CD4-positive, alpha-beta T cell treated with Interleukin-6 for 4 hours (primary cell): Measurements from ENCODE around the gene CCT6A.
A peak's percentile ranks its signal among the peaks of the same experiment; 100 is the strongest.
"Not testable (repeated sequence)": the region's sequence is repeated elsewhere in the genome, so short reads cannot be mapped to it uniquely, and the experiment has no call there.

Experiments
- DNase-seq: peaks from one replicate; pipeline ENCODE4 v3.0.0-alpha.2; 2020; ENCODE audit warnings: mixed read lengths

The CCT6A gene, protein sequence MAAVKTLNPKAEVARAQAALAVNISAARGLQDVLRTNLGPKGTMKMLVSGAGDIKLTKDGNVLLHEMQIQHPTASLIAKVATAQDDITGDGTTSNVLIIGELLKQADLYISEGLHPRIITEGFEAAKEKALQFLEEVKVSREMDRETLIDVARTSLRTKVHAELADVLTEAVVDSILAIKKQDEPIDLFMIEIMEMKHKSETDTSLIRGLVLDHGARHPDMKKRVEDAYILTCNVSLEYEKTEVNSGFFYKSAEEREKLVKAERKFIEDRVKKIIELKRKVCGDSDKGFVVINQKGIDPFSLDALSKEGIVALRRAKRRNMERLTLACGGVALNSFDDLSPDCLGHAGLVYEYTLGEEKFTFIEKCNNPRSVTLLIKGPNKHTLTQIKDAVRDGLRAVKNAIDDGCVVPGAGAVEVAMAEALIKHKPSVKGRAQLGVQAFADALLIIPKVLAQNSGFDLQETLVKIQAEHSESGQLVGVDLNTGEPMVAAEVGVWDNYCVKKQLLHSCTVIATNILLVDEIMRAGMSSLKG

GRCh38 chr7:56051339-56052191, at the start of gene CCT6A, which contains the start of gene PSPH:
Gene CCT6A (plus strand): TSS chr7:56051765. CDS start chr7:56051849, 84 bp downstream.
Gene PSPH (minus strand): TSS chr7:56051444. CDS start chr7:56021212, 30,232 bp downstream.
- DNase-seq = peak; percentile 92

DNA sequence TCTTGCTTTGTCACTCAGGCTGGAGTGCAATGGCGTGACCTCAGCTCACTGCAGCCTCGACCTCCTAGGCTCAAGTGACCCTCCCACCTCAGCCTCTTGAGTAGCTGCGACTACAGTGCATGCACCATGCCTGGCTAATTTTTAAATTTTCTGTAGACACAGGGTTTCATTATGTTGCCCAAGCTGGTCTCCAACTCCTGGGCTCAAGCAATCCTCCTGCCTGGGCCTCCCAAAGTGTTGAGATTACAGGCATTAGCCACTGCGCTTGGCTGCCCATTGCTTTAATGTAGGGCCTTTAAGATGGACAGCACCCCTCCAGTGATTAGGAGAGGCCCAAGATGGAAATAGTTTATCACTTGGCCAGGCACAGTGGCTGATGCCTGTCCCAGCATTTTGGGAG, 47.8 kb upstream of the CCT6A start:
- no peak for DNase-seq

DNA sequence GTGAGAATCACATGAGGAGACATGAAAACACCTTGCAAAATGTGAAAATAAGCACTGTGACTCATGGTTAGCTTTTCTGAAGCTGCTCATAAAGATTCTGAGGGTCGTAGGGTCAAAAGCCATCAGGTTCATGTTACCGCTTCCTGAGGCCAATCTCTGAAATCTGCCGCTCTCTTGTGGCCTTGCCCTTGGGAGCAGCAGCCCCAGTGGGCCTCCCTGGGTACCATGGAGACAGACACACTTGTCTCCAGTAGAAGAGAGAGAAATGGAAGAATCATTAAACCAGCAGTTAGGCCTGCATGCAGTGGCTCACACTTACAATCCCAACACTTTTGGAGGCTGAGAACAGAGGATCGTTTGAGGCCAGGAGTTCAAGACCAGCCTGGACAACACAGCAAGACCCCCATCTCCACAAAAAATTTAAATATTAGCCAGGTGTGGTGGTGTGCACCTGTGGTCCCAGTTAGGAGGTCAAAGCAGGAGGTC, 44.4 kb upstream of the CCT6A start:
- no peak for DNase-seq

GRCh38 chr7:56007891-56008290, 43.7 kb upstream of the CCT6A start:
- DNase-seq = no peak

DNA sequence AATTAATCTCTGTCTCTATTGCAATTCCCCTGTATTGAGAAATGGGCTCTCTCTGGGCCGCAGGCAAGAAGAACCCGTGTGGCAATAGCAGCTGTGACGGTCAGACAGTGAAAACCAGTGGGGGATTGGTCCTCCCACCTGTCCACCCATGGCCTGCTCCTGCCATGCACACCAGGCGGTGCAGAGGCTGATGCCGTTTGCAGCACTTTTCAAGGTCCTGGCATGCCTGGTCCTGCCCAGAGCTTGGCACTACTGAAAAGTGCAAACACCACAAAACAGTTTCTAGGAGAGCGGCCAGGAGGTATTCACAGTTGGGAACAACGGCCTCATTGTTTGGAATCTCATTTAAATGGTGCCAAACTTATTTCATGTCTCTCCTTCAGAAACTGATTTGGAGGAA, 41.9 kb upstream of the CCT6A start:
- no peak for DNase-seq

DNA sequence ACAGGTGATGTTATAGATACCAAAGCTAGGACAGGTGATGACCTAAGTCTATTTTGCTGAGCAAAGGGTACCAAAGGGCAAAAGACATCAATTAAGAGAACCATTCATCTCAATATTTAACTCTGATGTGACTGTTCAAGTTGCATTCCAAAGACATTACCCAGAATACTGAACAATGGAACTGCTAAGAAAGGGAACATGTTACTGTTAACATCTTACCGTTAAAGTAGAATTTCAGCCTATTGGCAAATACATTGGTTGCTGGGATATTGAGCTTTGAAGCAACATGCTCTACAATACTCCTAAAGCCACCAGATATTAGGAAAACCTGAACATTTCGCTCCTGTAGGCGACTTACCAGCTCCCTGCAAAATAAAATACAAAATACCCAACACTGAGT, 34.5 kb upstream of the CCT6A start:
- DNase-seq = not testable (repeated sequence)

DNA sequence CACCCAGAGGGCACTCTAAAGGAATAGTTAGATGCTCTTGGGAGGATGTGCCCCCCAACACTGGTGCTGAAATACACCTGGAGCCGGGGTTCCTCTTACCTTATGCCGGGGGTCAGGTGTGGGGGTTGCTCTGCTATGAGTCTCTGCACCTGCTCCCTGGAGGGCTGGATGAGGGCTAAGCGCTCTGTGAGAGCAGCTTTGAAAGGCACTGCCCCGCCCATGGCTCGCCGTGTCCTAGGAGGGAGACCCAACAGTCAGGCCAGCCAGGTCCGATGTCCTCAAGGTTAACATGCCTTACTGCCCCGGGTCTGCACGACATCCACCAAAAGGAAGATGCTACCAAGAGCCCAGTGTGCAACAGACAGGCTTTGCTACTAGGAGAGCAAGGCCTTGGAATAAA, 32.1 kb upstream of the CCT6A start:
- DNase-seq = no peak

- no peak for DNase-seq
Measured at GRCh38 chr7:56023500-56023899, 28.1 kb upstream of the CCT6A start.

DNA sequence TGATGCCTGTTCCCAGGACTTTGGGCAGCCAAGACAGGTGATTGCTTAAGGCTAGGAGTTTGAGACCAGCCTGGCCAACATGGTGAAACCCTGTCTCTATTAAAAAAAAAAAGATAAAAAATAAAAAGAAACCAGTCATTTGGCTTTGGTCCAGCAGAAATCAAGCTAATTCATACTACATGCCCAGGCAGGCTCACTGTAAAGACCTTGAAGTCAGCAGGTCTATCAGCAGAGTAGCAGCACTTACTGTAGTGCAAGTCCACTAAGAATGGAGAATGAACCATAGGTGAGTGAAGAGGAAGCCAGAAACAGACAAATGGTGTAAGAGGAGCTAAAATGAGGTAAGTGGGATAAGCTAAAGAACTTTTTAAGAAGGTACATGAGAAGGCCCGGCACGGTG, 25.0 kb upstream of the CCT6A start:
- DNase-seq = no peak

DNA sequence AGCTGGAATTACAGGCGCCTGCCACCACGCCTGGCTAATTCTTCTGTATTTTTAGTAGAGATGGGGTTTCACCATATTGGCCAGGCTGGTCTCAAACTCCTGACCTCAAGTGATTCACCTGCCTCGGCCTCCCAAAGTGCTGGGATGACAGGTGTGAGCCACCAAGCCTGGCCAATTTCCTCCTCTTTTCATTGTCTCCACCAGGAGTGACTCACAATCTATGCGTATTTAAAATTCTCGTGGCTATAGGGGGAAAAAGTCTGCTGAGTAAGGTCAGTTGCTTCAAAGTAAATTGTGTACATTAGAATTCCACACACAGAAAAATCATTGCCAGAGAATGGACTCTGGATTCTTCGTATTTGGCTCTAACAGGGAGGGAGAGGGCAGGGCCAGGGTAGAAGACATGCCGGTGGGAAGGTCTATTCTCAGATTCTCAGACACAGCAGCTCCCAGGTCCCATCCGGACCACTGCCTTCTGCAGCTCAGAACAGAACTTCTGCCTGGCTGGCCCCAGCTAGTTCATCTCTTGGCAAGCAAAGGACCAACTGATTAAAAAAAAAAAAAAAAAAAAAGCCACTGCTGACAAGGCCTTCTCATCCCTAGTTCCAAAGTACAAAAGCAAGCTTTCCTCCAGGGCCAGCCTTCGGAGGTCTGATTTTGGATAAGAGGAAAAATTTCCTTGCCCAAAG, 22.5 kb upstream of the CCT6A start:
- DNase-seq = no peak

DNA sequence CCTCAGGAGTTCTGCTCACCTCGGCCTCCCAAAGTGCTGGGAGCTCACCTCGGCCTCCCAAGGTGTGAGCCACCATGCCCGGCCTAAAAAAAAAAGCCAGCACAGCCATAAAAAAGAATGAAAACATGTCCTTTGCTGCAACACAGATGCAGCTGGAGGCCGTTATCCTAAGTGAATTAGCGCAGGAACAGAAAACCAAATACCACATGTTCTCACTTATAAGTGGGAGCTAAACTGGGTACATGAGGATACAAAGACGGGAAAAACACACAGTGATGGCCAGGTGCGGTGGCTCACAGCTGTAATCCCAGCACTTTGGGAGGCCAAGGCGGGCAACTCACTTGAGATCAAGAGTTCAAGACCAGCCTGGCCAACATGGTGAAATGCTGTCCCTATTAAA, 21.2 kb upstream of the CCT6A start:
- no peak for DNase-seq

DNA sequence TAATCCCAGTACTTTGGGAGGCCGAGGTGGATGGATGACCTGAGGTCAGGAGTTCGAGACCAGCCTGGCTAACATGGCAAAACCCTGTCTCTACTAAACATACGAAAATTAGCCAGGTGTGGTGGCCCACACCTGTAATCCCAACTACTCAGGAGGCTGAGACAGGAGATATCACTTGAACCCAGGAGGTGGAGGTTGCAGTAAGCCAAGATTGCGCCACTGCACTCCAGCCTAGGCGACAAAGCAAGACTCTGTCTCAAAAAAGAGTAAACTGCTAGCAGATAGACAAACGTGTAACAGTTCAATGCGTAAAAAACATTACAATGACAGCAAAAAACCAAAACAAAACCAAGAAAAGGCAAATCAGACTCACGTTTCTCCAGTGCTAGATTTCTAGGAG, 20.0 kb upstream of the CCT6A start:
- DNase-seq = not testable (repeated sequence)

GRCh38 chr7:56032578-56032977, 19.0 kb upstream of the CCT6A start:
- not testable (repeated sequence) for DNase-seq

- peak; percentile 87 for DNase-seq
Measured at GRCh38 chr7:56033671-56034432, 17.7 kb upstream of the CCT6A start.

- no peak for DNase-seq
Measured at GRCh38 chr7:56040730-56041129, 10.8 kb upstream of the CCT6A start.

GRCh38 chr7:56045758-56046157, 5.8 kb upstream of the CCT6A start:
- not testable (repeated sequence) for DNase-seq

GRCh38 chr7:56046721-56047445, 4.7 kb upstream of the CCT6A start:
- no peak for DNase-seq

GRCh38 chr7:56047446-56048116, 4.0 kb upstream of the CCT6A start:
- not testable (repeated sequence) for DNase-seq

DNA sequence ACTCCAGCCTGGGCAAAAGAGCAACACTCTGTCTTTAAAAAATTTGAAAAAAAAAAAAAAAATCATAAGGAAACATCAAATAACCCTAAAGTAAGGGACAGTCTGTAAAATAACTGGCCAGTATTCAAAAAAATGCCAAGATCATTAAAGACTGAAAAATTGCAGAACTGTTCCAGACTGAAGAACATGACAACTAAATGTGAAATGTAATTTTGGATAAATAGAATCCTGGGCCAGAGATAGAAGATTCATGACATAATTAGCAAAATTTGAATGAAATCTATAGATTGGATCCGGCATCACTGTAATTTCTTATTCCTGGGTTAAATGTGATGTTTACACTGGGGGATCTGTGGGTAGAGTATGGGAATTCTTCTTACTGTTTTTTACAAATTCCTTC, 3.3 kb upstream of the CCT6A start:
- DNase-seq = no peak

- DNase-seq = not testable (repeated sequence)
Measured at GRCh38 chr7:56048763-56049162, 2.8 kb upstream of the CCT6A start.

DNA sequence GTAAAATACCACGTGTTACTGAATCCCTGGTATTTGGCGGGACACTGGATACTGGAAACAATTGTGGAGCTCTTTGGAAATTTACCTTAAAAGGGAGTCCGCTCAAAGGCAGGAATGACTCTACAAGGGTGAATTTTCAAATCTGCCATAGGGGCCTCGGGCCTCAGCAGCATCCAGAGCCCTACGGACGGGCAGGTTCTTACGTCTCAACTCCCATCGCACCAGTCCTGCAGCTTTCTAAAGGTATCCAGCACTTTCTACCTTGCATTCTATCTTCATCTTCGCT, 569 bp upstream of the CCT6A start:
- DNase-seq = no peak
